GM12878 (cell line): ENCODE measurements around the gene SF3B4.

Experiments used
- JUND ChIP-seq: IDR thresholded peaks from 2 replicates; pipeline ENCODE4 v1.6.1; 2012; ENCODE audit warnings: low read depth, mild to moderate bottlenecking, low read length, improper control_type of control experiment, moderate library complexity
- MXI1 ChIP-seq: fragments of 150-350 bp; IDR thresholded peaks from 2 replicates; pipeline ENCODE4 v1.6.1; 2011; ENCODE audit warnings: low read depth, mild to moderate bottlenecking, inconsistent platforms, low read length, improper control_type of control experiment
- NFYA ChIP-seq: IDR thresholded peaks from 2 replicates; pipeline ENCODE4 v1.6.1; 2011; ENCODE audit warnings: low read depth, mild to moderate bottlenecking, low read length, improper control_type of control experiment, borderline replicate concordance
- SMARCA5 ChIP-seq: fragments of 450-650 bp; IDR thresholded peaks from 2 replicates; pipeline ENCODE4 v1.6.1; 2017; ENCODE audit warnings: mild to moderate bottlenecking
- TF ChIP-seq, protein P1 (sequence below): IDR thresholded peaks from 2 replicates; pipeline ENCODE4 v1.6.1; 2012; ENCODE audit warnings: low read depth, low read length, improper control_type of control experiment

DNA sequence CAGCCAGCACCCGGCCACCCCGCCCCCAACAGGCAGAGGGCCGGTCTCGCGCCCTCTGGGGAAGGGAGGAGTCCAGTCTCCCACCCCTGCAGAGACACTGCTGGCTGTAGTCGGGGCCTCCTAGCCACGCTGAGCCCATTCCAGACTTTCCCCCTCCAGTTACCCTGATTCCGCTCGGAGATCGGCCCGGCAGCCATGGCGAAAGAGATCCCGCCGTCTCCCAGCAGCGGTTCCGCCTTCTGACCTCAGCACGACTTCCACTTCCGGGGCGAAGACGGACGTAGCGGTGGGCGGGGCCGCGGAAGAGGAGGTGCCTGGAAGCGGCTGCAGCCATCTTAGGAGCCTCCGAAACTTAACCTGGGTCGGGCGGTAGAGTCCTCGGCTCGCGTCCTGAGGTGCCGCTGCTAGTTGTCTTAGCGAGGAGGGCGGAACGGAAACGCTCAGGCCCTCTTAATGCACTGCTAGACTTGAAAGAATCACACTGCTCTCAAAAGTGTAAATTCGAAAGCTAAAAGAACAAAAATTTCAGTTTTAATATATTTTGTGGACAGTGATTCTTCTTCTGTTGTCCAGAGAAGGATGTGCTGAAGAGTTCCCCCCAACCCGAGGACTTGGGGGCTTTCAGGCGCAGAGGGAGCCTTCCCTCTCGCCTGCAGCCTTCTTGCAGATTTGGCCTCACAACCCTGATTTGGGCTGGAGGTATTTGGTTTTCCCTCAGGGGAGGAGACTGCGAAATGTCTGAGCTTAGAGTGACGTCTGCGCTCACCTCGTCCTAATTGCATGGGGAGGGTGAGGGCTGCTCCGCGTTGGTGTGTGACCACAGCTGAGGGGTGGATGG is at the start of gene SF3B4:
- TF ChIP-seq NFYA (no peak), MXI1 (peak; percentile 44; the same call in 1 of the 2 replicates), SMARCA5 (no peak), JUND (no peak)
- TF ChIP-seq, protein P1, sequence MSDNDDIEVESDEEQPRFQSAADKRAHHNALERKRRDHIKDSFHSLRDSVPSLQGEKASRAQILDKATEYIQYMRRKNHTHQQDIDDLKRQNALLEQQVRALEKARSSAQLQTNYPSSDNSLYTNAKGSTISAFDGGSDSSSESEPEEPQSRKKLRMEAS = 0 out of 2 replicates have a peak, but pooled peaks have one; percentile 7
